HS-5 (cell line): Measurements from ENCODE around the gene PIGS.
"Not testable (repeated sequence)": the region's sequence is repeated elsewhere in the genome, so short reads cannot be mapped to it uniquely, and the experiment has no call there.

Source experiments
- DNase-seq: peaks from one replicate; pipeline ENCODE4 v3.0.0-alpha.2; 2012; ENCODE audit warnings: low read depth

The PIGS gene

GRCh38 chr17:28578246-28579195 is 7.2 kb upstream of the PIGS start:
- no peak for DNase-seq

- no peak for DNase-seq
Measured at GRCh38 chr17:28577466-28577824, 6.1 kb upstream of the PIGS start.

DNA sequence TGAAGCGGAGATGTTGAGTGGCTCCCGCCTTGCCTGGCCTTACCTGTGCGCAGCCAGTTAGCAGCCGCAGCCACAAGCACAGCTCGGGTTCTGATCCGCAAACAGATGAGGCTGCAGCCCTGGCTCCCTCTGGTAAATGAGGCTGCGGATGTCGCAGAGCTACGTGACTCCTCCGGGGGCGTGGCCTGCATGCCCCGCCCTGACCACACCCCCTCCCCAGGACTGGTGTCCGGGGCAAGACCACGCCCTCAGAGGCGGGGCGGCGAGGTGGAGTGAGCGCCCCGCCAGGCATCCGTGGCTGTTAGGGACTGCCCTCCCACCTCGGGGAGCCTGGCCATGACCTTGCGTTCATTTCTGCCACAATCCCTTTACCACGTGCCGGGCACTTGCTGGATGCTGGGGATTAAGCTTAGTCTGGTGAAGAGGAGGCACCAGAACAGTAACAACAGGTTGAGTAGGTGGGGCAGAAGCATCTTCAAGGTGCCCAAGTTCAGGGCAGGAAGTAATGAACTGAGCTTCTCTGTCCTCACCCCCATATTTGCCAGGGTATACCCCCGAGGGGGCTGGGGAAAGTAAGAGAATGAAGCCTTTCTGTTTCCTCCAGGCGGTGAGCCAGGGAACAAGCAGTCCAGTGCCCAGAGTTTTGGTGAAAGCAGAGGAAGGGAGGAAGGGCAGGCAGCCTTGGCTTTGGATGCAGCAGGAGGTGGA is 5.6 kb upstream of the PIGS start, which contains the start of gene ALDOC:
TSS of gene ALDOC (minus strand) at position 138 of the 708 bp plus-strand sequence. CDS start 1,363 bp downstream, outside the sequence.
- no peak for DNase-seq

GRCh38 chr17:28576016-28576415 is 4.7 kb upstream of the PIGS start:
- not testable (repeated sequence) for DNase-seq

GRCh38 chr17:28575126-28575795 is 3.9 kb upstream of the PIGS start:
- no peak for DNase-seq

GRCh38 chr17:28574526-28574925 is 3.2 kb upstream of the PIGS start:
- no peak for DNase-seq

GRCh38 chr17:28573966-28574480 is 2.7 kb upstream of the PIGS start:
- DNase-seq, result no peak

- DNase-seq, result no peak
Measured at GRCh38 chr17:28573521-28573920, 2.2 kb upstream of the PIGS start.

GRCh38 chr17:28573040-28573380 is 1.7 kb upstream of the PIGS start:
- no peak for DNase-seq

DNA sequence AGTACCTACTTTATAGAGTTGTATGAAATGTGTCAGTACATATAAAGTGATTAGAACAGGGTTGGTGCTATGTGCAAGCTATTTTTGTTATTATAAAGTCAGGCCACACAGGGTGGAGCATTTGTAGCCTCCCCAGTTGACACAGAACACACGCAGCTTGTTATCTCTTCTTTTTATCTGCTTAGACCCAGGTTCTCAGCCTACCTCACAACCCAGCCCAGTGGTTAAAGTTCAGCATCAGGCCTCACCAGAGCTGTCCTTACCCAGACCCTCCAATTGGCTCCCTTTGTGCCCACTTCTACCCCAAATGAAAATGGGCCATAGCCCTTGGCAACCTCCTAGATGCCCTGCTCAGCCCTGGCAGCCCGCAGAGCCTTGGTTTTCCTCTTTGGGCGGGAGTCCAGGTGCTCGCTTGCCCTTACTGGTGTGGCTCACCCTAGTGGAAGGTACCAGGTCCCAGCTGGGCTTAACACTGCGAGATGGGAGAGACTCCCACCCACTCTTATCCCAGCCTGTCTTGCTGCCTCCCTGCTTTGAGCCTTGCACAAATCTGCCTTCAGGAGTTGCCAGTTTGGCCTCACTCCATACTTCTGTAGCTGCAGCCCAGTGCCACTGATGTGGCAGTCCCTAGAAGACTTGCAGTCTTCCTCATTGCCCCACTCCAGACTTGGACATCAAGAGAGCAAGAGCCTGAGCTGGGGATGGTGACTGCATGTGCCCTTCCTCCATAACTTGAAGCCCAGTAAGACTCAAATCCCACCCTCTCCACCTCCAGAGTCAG is 1.1 kb upstream of the PIGS start:
- DNase-seq, result no peak

- no peak for DNase-seq
Measured at GRCh38 chr17:28570716-28571360, 486 bp downstream of the PIGS start.

- DNase-seq, result no peak
Measured at GRCh38 chr17:28569446-28569845, 1.9 kb downstream of the PIGS start.

- DNase-seq, result no peak
Measured at GRCh38 chr17:28567604-28568003, 3.7 kb downstream of the PIGS start.

GRCh38 chr17:28563475-28563874 is 7.8 kb downstream of the PIGS start:
- DNase-seq, result no peak

DNA sequence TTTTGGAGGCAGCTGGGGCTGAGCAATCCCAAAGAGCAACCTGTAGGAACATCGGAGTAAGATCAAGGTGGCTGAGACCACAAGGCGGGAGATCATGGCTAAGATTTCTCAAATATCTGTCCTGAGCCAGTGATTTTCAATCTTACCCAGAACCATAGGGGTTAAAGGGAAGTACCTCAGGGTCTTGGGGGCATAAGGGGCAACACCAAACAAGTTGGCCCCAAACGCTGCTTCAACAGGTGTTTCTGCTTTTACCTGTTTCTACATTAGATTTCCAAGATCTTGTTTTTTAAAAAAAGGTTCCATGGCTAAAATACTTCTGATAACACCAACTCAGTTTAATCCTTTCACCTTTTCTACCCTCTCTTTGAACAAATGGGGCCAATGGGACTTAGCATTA is 16.3 kb downstream of the PIGS start:
- no peak for DNase-seq

DNA sequence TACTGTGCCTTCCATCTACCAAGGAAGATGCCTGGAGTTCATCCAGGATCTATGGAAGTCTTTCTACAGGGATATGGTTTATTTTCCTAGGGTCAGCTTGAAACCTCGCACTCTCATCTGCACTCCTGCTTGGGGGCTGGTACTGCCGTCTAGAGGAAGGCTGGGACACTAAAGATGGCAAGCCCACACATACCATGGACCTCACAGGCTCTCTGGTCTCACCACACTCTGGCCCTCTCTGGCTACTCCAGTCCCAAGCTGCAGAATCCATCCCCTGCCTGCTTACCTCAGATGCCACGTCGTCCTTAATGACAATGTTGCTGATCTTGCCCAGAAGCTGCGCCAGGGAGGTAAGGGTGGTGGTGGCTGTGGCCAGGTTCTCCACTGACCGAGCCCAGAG is 16.8 kb downstream of the PIGS start:
- DNase-seq, result no peak

GRCh38 chr17:28553000-28553505 is 18.3 kb downstream of the PIGS start:
- no peak for DNase-seq

- DNase-seq, result no peak
Measured at GRCh38 chr17:28552176-28552999, 18.9 kb downstream of the PIGS start, which contains the start of gene UNC119. Gene UNC119, minus strand, starts transcription at chr17:28552624. Its CDS starts 67 bp downstream, at chr17:28552557.

DNA sequence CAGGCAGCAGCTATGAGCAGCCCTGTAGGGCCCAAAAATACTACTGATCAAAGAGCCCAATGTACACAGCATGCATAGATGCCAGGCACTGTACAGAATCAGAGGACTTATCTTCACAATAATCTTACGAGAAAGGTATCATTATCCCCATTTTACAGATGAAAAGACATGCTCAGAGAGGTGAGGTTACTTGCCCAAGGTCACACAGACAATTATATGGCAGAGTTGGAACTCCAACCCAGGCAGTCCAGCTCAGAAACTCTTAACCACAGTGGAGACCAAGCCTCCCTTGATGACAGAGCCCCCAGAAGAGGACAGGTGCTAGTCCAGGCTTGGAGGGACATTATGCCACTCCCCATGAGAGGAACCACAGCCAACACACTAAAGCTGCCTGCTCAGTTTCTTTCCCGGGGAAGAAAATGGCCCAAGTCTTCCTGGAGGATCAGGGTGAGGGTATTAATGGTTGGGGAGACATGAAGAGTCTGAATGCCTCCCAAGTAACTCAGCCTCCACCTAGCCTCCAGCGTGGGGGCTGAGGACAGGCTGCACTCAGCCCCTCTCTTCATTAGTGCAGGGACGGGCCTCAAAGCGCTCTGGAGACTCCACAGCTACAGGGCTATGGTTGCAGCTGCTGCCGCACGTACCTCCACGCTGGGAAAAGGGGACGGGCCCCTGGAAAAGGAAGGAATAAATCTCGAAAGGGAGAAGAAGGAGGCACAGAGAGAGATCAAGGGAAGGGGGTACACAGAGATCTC is 19.7 kb downstream of the PIGS start:
- DNase-seq, result no peak
